Stimulated activated CD4-positive, alpha-beta T cell treated with anti-CD3 and anti-CD28 coated beads, TNF-alpha, amount 100 ng/mL, for 4 hours (primary cell): ENCODE data around the gene TMEM205.
A peak's percentile ranks its signal among the peaks of the same experiment; 100 is the strongest.

ENCODE experiments used
- DNase-seq, 3 experiments: peaks; one replicate each; pipeline ENCODE4 v3.0.0-alpha.2; 2020; ENCODE audit warnings: low read depth in 3 of 3

TMEM205 gene

GRCh38 chr19:11299946-11300810 lies 45.9 kb downstream of the TMEM205 start:
- no peak for DNase-seq

- DNase-seq = no peak
Measured at GRCh38 chr19:11296264-11296663, 49.8 kb downstream of the TMEM205 start.

- no peak for DNase-seq
Measured at GRCh38 chr19:11295665-11296245, 50.3 kb downstream of the TMEM205 start, which contains the start of gene TSPAN16. Gene TSPAN16, plus strand, starts transcription at chr19:11296160. Its CDS starts 138 bp downstream, at chr19:11296298.

GRCh38 chr19:11295180-11295579 lies 50.9 kb downstream of the TMEM205 start:
- DNase-seq = no peak

GRCh38 chr19:11293433-11294389 lies 52.4 kb downstream of the TMEM205 start:
- DNase-seq = peak; percentile 60 to 69 (median 64)
